ENCODE measurements around the gene CRAT. TPM values are rescaled to one million over a fixed set of nuclear protein-coding genes. Genes with fewer than 3 reads are reported as not detected.
A peak's percentile ranks its signal among the peaks of the same experiment; 100 is the strongest.

Gene CRAT
- total and polyA plus RNA-seq, 8 donors: 30.3 to 131 (median 61.7) TPM

DNA sequence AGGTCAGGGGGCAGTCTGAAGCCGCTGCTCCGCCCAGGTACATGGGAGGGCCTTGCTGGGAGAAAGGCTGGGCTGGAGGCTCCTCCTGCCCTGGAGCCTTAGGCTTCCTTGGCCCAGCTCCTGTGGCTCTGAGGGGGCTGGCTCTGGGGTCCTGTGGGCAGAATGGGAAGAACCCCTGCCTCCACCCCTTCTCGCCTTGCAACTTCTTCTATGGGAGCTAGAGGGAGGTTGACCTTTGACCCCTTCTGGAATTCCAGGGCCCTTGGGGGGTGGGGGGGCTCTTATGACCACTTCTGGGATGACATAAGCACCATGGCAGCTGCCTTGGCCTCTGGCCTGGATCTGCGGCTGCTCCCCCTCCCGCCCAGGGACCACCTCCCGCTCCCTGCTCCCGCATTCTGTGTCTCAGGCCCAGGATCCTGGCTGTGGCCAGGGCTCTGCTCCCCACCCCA, 35.3 kb upstream of the CRAT start:
- H3K27ac ChIP-seq: peak overlapping the region in 2 of 4 donors; percentile 22 to 48
- TF ChIP-seq, protein P1, sequence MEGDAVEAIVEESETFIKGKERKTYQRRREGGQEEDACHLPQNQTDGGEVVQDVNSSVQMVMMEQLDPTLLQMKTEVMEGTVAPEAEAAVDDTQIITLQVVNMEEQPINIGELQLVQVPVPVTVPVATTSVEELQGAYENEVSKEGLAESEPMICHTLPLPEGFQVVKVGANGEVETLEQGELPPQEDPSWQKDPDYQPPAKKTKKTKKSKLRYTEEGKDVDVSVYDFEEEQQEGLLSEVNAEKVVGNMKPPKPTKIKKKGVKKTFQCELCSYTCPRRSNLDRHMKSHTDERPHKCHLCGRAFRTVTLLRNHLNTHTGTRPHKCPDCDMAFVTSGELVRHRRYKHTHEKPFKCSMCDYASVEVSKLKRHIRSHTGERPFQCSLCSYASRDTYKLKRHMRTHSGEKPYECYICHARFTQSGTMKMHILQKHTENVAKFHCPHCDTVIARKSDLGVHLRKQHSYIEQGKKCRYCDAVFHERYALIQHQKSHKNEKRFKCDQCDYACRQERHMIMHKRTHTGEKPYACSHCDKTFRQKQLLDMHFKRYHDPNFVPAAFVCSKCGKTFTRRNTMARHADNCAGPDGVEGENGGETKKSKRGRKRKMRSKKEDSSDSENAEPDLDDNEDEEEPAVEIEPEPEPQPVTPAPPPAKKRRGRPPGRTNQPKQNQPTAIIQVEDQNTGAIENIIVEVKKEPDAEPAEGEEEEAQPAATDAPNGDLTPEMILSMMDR (IDR thresholded peaks at IDR 0.05): no peak
- no peaks in the 10 kb centered on the region for H3K27me3 ChIP-seq
- peak in 1 of 4 donors; percentile 4 for ATAC-seq
- WGBS, 2 donors: 75 to 81% methylated on average over 7 of the region's 7 CpGs
- no peak for DNase-seq
- H3K4me3 ChIP-seq: no peak overlapping the region
- H3K36me3 ChIP-seq: peaks cover 0 to 6% (median 0%) of the 10 kb centered on the region in 3 donors
- FAIRE-seq: no peak
- intact Hi-C loops (cut with DNase I): no loop called here
- no peaks in the 10 kb centered on the region for H3K9me3 ChIP-seq
- H3K4me1 ChIP-seq: peaks cover 5 to 28% (median 14%) of the 10 kb centered on the region in 3 donors

DNA sequence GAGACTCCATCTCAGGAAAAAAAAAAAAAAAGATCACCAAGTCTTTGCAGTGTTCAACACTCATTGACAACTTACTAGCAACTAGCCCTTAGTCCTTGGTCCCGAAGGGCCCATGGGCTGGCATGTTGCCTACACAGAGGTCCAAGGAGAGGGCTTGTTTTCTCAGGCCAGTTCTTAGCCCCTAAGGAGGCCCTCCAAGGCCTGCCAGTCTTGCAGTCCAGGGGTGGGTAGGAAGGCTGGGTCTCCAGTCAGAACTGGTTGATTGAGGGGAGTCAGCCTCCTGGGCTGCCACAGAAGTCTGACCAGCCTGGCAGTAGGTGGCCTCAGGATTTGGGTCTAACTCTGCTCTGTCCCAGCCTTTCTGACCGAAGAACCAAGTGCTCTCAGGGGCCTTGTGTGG, 34.7 kb upstream of the CRAT start:
- TF ChIP-seq, protein P1 (IDR thresholded peaks at IDR 0.05): no peak
- 64 to 77% methylated on average over 2 of the region's 2 CpGs for WGBS, 2 donors
- Histone ChIP-seq H3K36me3 (peaks cover 0 to 6% (median 0%) of the 10 kb centered on the region in 3 donors), H3K27ac (peak overlapping the region in 2 of 4 donors; percentile 22 to 48), H3K4me1 (peaks cover 8 to 32% (median 20%) of the 10 kb centered on the region in 3 donors), H3K9me3 (no peaks in the 10 kb centered on the region), H3K27me3 (no peaks in the 10 kb centered on the region), H3K4me3 (no peak overlapping the region)
- FAIRE-seq: no peak
- intact Hi-C loops (cut with DNase I): no loop called here
- DNase-seq: no peak
- ATAC-seq: no peak

DNA sequence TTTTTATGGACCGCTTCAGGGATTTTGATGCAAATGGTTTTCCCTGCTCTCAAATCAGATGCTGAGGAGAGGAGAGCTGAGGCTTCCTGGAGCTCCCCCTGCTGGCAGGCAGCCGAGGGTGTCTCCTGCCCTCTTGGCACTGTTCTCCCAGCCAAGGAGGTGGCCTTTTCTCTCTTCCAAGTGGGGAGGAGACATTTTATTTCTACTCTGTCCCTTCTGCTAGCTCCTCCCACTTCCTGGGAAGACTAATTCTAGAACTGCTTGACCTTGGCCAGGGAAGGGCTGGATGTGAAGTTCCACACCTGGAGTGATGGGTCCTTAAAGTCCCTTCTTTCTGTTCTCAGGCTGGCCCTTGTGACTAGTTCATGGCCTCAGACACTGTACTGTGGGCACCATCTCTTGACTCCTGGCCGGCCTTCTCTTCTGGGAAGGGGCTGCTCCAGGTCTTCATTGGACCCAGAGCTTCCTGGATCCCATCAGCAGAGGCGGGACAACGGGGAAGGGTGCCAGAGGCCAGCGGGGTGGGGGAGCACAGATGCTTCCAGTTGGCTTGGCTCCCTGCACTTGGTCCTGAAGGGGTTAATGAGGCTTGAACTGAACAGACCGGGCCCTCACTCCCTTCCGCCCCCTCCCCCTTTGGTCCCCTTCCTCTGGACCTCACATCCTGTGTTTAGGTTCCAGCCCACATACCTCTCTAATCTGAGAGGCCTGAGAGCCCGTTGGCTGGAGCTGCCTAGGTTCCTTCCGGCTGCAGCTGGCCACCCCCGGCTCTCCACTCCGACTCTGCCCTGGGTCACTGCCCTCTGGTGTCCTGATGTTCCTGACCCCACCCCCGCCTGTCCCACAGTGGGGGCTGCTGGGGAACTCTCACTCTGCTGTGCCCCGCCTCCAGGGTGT, 32.7 kb upstream of the CRAT start:
- H3K4me3 ChIP-seq: peak overlapping the region in 1 of 4 donors; percentile 4
- 38 to 43% methylated on average over 14 of the region's 14 CpGs for WGBS, 2 donors
- TF ChIP-seq, protein P1 (IDR thresholded peaks at IDR 0.05): peak; percentile 74 to 89 (median 84)
- DNase-seq: peak; percentile 79 to 91 (median 88)
- peaks cover 0 to 2% (median 0%) of the 10 kb centered on the region in 3 donors for H3K36me3 ChIP-seq
- H3K27me3 ChIP-seq: no peaks in the 10 kb centered on the region
- no peaks in the 10 kb centered on the region for H3K9me3 ChIP-seq
- peaks cover 15 to 48% (median 25%) of the 10 kb centered on the region in 3 donors for H3K4me1 ChIP-seq
- H3K27ac ChIP-seq: peak overlapping the region in 2 of 4 donors; percentile 93 to 100
- peak; percentile 5 for FAIRE-seq
- peak; percentile 20 to 49 (median 34) for ATAC-seq
- intact Hi-C loops (cut with DNase I): no loop called here

DNA sequence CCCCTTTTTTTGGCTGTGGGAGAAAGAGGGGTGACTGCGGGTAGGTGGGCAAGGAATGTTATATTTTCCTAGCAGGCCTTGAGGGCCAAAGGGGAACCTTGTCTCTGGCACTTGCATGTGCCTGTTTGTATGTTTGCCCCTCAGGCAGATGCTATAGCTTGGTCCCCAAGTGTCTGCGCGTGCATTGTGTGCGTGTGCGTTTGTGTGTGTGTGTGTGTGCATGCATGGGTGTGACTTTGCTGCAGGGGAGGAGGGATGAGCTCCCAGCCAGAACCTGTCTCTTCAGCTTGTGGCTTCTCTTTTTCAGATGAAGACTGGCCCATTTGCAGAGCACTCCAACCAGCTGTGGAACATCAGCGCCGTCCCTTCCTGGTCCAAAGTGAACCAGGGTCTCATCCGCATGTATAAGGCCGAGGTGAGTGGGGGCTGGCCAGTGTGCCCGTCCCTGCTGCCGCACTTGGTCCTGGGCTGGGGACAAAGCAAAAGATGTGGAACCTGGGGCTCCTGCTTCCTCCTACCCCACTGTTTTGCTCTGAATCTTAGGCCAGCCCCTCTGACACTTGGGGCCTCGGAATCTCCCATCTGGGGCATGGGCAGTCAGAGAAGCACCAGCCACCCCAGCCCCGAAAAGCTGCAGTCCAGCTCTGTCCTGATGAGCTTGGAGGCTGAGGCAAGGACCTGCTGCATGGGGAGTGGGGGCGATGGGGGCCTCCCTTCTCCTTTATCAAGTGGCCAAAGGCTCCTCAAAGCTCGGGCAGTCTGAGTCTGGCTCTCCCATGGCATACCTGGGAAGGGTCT, 31.7 kb upstream of the CRAT start:
- H3K27me3 ChIP-seq: no peaks in the 10 kb centered on the region
- DNase-seq (peak in 1 of 6 donors; percentile 5), FAIRE-seq (no peak), ATAC-seq (no peak)
- peak overlapping the region in 1 of 4 donors; percentile 48 for H3K4me3 ChIP-seq
- TF ChIP-seq, protein P1 (IDR thresholded peaks at IDR 0.05): no peak
- 72 to 73% methylated on average over 14 to 15 of the region's 15 CpGs for WGBS, 2 donors
- H3K4me1 ChIP-seq: peaks cover 15 to 52% (median 25%) of the 10 kb centered on the region in 3 donors
- intact Hi-C loops (cut with DNase I): no loop called here
- H3K27ac ChIP-seq: peak overlapping the region; percentile 93 to 100 (median 94)
- H3K9me3 ChIP-seq: no peaks in the 10 kb centered on the region
- H3K36me3 ChIP-seq: peaks cover 0 to 5% (median 0%) of the 10 kb centered on the region in 3 donors

Data from pancreas (tissue), 10 donors.